Activated CD4-positive, alpha-beta T cell treated with anti-CD3 and anti-CD28 coated beads for 1 hour (primary cell): Measurements from ENCODE around the gene SRPRB.

Experiments used
- DNase-seq: peaks from one replicate; pipeline ENCODE4 v3.0.0-alpha.2; 2020

The SRPRB gene, protein sequence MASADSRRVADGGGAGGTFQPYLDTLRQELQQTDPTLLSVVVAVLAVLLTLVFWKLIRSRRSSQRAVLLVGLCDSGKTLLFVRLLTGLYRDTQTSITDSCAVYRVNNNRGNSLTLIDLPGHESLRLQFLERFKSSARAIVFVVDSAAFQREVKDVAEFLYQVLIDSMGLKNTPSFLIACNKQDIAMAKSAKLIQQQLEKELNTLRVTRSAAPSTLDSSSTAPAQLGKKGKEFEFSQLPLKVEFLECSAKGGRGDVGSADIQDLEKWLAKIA

GRCh38 chr3:133805702-133806475 is at the start of gene SRPRB:
TSS of gene SRPRB (plus strand) at chr3:133805815. CDS start at chr3:133805849, 34 bp downstream.
- peak; percentile 94 for DNase-seq

DNA sequence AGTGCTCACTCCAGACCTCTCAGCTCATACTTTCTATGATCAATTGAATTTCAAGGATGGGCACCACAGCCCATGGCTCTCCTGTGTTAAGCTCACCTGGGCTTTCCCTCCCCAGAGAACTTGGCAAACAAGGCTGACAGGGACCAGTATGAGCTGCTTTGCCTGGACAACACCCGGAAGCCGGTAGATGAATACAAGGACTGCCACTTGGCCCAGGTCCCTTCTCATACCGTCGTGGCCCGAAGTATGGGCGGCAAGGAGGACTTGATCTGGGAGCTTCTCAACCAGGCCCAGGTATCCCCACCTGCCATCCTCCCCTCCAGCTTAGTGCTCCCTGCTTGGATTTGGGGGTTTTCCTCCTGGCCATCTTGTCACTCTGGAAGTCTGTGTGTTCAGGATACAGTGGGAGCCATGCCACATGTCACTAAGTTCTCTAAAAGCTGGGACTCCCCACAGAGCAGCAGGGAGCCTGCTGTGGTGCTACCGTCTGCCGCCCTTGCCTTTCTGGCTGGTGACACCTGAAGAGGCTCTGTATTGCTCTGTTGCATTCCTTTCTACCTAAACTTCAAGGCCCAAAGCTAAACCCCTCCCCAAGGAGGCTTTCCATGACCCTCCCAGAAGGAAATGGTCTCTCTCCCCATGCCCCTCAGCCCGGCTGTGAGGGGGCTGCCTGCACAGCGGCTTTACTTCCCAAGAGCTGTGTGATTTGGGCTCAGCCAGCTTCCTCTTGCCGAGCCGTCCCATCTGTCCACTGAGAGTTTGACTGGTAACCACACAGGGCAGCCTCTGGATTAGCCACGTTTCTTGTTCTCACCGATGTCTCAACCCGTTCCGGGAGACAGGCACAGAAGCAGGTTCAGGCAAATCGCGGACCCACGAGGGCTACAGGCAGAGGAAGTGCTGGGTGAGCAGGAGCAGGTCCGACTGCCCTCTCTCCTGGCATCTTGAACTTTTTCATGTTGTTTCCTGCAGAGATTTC is 48.6 kb upstream of the SRPRB start:
- no peak for DNase-seq

DNA sequence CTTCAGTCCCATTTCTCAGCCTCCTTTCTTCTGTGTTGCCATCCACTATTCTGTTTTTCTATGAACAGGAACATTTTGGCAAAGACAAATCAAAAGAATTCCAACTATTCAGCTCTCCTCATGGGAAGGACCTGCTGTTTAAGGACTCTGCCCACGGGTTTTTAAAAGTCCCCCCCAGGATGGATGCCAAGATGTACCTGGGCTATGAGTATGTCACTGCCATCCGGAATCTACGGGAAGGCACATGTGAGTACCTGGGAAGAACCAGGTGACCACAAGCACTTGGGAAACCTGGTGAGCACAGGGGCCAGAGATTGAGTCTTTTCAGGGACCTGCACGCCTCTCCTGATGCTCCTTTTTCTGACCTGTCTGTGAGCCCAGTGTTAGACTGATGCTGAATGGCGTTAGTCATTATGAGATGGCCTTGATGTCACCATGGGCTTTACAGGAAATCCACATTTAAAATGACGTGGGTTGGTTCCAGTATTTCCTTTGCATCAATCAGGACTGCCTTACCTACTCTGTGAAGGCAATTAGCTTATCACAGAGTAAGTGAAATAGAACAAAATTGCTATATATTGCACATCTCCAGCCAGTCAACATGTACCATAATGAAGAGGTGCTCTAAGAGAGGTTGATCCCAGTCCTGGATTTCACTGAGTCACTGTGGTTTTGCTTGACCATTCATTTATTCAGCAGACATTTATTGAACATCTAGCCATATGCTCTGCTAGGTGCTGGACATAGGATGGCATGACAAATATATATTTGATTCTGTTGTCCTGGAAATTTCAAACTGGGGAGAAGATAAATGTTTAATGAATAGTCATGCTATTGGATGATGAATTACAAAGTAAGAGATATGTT is 47.7 kb upstream of the SRPRB start:
- no peak for DNase-seq

GRCh38 chr3:133758568-133758928 is 47.1 kb upstream of the SRPRB start:
- DNase-seq = no peak

DNA sequence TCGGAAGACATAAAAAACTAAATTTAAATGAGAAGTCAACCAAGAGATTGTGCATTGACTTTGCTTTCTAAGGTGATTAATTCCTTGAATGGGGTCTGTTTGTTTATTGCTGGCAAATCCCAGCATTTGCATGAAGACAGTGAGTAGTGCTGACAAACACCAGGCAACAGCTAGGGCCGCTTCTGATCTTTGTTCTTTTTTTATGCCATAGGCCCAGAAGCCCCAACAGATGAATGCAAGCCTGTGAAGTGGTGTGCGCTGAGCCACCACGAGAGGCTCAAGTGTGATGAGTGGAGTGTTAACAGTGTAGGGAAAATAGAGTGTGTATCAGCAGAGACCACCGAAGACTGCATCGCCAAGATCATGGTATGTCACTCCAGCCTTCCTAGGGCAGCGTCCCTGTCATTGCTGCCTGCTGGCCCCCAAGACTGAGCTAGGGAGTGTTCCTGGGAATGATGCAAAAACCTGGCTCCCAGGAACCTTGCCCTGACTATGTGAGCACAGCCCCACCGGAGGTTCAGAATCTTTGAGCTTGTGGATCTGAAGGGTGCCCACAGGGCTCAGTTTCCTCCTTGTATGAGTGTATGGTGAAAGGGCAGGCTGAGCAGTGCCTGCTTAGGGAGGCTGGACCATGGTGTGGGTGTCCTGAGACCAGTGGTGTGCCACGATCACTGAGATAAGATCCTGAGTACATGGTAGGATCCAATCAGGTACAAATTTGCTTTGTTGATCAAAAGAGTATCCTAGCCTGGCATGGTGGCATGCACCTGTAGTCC is 46.5 kb upstream of the SRPRB start:
- DNase-seq = no peak

DNA sequence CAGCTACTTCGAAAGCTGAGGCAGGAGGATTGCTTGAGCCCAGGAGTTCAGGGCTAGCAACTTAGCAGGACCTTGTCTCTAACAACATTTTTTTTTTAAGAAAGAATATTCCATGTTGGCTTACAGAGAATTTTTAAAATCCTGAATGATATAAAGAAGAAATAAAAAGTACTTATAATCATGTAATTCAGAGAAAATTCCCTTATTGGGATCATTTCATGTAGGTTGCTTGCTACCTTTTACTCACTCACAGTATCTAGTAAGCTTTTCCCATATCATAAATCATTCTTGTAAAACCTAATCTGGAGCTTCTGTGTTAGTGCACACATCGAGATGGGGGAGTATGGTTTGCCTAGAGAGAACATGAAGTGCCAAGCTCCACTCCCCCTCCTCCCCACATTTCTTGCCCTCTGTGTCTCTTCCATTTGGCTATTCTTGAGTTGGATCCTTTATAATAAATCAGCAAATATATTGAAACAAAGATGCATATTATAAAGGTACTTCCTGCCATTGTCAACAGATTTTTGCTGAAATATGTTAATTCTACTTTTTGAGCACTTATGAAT is 45.8 kb upstream of the SRPRB start:
- no peak for DNase-seq

DNA sequence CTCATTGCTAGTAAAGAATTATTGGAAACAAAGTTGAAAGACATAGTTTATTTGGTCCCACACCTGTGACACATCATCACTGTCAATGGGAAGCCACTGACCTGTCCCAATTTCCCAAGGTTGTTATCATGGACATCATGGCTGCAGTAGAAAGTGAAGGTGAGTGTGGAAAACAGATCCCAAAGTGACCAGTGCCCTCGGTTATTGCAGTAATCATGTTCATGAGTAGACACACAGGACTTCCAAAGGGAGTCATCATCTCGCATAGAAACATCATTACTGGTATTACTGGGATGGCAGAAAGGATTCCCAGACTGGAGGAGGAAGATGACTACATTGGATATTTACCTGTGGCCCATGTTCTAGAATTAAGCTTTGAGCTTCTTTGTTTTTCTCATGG is 44.7 kb upstream of the SRPRB start:
- DNase-seq = no peak

DNA sequence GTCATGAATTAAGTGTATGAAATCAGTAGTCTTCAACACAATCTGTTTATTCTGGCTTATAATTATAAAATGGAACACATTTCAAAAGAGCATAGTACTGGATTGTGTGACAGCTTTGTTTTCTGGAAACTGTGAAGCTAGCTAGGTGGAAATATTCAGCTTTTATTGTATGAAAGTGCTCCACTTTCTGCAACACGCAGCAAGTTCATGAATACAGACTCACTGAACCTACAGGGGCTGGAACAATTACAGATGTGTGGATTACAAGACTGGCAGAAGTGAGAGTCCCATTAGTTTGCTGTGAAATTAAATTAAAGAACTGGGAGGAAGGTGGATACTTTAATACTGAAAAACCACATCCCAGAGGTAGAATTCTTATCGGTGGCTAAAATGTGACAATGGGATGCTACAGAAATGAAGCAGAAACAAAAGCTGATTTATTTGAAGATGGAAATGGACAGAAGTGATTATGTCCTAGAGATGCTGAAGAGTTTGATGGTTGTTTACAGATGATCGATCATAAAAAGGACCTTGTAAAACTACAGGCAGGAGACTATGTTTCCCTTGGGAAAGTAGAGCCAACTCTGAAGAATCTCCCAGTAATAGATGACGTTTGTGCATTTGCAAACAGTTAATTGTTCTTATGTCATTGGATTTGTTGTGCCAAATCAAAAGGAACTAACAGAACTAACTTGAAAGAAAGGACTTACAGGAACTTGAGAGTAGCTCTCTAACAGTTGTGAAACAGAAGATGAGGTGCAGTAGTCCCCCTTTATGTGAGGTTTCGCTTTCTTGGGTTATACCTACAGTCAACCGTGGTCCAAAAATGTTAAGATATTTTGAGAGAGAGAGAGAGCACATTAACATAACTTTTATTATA is 43.8 kb upstream of the SRPRB start:
- no peak for DNase-seq

DNA sequence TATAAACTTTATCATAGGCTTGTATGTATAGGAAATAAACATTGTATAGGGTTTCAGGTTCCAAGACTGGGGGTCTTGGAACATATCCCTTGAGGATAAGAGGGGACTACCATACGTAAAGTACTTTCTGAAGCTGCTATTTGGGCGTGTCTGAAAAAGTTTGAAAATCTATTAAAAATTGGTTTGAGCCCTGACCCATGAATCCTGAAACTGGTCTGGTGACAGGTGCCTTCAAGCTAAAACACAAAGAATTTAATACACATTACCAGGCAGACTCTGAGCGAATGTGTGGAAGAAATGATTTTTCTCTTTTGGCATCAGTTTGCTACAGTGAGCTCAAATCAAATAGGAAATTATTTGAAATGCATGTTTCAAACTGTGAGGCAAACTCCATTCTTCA is 43.1 kb upstream of the SRPRB start:
- DNase-seq = no peak

- no peak for DNase-seq
These were observed 41.6 kb upstream of the SRPRB start for GRCh38 chr3:133763797-133764683.

GRCh38 chr3:133765256-133765655 is 40.4 kb upstream of the SRPRB start:
- DNase-seq = no peak

GRCh38 chr3:133767607-133768006 is 38.0 kb upstream of the SRPRB start:
- DNase-seq = no peak

GRCh38 chr3:133769536-133769935 is 36.1 kb upstream of the SRPRB start:
- DNase-seq = no peak

DNA sequence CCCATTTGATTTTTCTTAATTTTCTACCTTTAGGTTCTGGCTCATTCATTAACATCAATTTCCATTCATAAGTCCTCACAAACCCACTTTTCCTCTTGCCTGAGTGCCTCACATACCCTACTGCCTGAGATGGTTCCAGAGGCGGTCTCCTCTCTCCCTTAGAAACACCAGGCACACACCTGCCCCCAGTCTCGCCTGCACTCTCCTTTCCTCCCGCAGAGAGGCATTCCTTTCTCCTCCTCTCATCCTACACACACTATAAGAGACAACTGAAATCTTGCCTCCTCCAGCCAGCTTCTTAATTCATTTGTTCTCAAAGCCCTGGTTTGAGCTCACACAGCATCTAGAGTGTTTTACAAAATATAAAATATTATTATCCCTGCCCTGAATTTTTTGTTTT is 31.9 kb upstream of the SRPRB start:
- no peak for DNase-seq

DNA sequence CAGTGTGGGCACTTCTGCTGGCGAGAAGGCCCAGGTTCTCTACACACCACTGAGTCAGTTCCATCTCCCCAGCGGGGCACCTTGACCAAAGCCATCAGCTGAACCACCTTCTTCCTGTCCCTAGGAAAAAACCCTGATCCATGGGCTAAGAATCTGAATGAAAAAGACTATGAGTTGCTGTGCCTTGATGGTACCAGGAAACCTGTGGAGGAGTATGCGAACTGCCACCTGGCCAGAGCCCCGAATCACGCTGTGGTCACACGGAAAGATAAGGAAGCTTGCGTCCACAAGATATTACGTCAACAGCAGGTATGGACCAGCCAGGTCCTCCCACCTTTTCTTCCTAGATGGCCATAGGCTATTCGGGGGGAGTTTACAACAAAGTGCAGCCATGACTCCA is 30.3 kb upstream of the SRPRB start:
- DNase-seq = no peak

GRCh38 chr3:133775835-133776234 is 29.8 kb upstream of the SRPRB start:
- no peak for DNase-seq

GRCh38 chr3:133776794-133777438 is 28.7 kb upstream of the SRPRB start:
- DNase-seq = no peak

DNA sequence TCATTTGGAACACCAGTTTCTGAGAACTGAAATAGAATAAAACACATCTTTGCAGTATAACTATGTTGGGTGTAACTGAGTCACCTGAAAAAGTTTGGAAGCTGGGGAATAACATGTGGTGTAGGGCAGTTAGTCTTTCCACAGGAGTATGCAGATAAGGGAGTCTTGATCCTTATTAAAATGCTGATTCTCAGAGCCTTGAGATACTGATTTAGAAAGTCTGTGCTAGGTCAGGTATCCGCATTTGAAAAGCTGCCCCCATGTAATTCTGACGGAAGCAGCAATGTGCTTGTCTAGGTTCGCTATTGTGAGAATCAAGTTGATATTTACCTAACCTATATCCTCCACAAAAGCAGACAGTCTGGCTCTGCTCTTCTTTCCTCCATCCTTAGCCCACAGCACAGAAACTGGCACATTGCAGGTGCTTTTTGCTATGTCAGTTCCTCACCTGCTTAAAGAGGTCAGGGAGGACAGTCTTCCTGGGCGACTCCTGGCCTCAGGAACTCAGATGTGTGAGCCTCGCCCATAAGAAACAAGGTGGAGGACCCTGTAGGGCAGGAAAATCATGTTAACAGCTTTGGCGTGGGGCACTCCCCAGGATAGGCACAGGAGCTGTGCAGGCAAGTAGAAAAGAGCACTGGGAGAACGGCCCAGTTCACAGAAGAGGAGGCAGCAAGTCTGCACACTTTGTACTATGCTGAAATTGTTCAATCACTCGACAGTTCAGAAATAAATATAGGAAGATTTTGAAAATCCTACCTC is 27.6 kb upstream of the SRPRB start:
- DNase-seq = no peak
